Heart left ventricle (tissue), 13 donors: ENCODE results near the gene DYNC1I1.

Source experiments
- POLR2A ChIP-seq, 2 donors: fragments of 450-650 bp; IDR thresholded peaks; one replicate each; pipeline ENCODE4 v1.6.1; 2017; ENCODE audit warnings: antibody characterized with exemption in 2 of 2, mild to moderate bottlenecking in 2 of 2, moderate library complexity in 2 of 2
- TF ChIP-seq, protein P1 (sequence below), 12 donors: fragments of 200-600 bp; sonication (generic) in 4 of 12; IDR thresholded peaks; one replicate each; pipeline versions ENCODE4 v1.5.0 to v1.8.0; 2018 to 2022; ENCODE audit warnings: antibody characterized with exemption in 12 of 12, mild to moderate bottlenecking in 5 of 12
- donor health status: ischemic (EF 13 %, LVEDD 7.1; RV severe dilation, severe dysfunction).
- donor health status: DM: no; HTN: yes; CAD: no.
- donor health status: DM: no; HTN: no; CAD: no.
- donor health status: ischemic (EF 25% LVEDD 6.9; RV normal size, moderate dysfunction).
- donor health status: ischemic (EF 25% LVEDD 5.7; RV mildly dilated, moderate dysfunction).
- donor health status: ischemic (EF 35%, LVEDD 5.7; RV mildly dilated, moderate dysfunction).
- donor health status: nonischemic (EF 11% LVEDD 7.7; RV severe dilation, severe dysfunction).
- donor health status: DM: yes; HTN: yes; CAD: no.
- donor health status: PGD.
- donor health status: ischemic (EF 29% LVEDD 5.4; RV normal size, mild dysfunction).
- donor health status: nonischemic (EF 23%, LVEDD 6.1; RV moderate dilation, normal function).

DNA sequence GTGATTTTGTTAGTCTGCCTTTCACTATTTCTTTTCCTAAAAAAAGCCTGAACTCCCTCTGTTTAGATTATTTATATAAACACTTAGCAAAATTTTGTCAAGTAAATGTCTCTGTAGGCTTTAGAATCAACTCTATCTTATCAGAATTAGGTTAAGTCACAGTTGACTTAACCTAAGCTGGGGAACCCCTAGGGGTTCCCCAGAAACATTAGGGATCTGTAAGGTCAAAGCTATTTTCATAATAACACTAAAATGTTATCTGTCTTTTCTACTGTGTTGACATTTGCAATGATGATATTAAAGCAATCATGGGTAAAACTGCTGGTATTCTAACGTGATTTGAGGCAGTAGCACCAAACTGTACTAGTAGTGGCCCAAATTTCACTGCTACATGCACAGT is 24.3 kb downstream of the DYNC1I1 start:
- TF ChIP-seq, protein P1, sequence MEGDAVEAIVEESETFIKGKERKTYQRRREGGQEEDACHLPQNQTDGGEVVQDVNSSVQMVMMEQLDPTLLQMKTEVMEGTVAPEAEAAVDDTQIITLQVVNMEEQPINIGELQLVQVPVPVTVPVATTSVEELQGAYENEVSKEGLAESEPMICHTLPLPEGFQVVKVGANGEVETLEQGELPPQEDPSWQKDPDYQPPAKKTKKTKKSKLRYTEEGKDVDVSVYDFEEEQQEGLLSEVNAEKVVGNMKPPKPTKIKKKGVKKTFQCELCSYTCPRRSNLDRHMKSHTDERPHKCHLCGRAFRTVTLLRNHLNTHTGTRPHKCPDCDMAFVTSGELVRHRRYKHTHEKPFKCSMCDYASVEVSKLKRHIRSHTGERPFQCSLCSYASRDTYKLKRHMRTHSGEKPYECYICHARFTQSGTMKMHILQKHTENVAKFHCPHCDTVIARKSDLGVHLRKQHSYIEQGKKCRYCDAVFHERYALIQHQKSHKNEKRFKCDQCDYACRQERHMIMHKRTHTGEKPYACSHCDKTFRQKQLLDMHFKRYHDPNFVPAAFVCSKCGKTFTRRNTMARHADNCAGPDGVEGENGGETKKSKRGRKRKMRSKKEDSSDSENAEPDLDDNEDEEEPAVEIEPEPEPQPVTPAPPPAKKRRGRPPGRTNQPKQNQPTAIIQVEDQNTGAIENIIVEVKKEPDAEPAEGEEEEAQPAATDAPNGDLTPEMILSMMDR (IDR thresholded peaks at IDR 0.05) = no peak
- no peak for TF ChIP-seq POLR2A (IDR thresholded peaks at IDR 0.05)
